ENCODE results near the gene SYNJ2BP.
"Not testable (repeated sequence)": the region's sequence is repeated elsewhere in the genome, so short reads cannot be mapped to it uniquely, and the experiment has no call there.

SYNJ2BP gene
- 13.9 to 59.1 (median 45.0) reads per million in 3 experiments for total RNA-seq

DNA sequence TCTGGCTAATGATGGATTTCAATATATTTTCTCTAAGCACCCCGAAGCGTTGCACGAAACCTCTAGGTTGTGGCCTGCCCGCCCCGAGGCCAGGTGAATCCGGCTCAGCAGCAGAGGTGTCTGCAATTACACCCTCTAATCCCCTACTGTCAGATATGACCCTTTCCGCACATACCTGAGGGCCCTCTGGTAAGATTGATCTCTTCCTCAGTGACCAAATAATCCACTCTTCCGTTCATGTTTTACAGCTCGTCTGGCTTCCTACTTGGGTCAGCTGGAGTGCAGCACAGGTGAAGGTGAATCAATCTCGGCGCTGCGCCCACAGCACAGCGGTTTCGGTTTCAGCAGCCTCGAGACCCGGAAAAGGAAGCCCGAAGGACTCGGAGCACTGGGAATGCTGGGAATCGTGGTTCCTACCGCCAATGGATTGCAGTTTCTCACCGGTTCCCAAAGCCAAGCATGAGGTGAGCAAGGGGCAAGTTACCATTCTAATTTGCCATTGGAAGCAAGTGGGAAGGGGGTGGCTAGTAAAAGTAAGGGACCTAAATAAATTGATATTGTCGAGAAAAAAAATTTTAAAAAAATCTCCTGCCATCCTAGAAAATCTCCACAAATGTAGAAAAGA, at the start of gene SYNJ2BP:
SYNJ2BP (minus strand) TSS at position 366 of the 625 bp plus-strand sequence; CDS start at position 239, 127 bp downstream.
- peak; percentile 38 for DNase-seq

DNA sequence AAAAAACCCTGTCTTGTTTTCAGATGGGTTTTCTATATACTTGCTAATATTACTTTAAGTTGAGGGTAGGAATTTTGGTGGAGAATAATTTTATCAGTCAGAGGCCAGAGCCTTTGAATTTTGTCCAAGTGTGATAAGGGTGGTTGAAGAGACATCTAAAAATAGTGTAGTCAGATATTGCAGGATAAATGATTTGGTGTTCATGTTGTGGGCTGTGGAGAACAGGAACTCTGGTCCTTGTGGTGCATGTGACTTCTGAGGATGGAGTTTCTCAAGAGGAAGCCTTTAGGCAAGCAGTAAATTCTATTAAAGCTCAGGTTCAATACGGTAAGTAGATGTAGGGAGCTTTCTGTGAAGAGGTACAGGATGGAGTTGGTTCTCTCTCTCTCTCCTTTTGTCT, 37.8 kb upstream of the SYNJ2BP start:
- DNase-seq: no peak

DNA sequence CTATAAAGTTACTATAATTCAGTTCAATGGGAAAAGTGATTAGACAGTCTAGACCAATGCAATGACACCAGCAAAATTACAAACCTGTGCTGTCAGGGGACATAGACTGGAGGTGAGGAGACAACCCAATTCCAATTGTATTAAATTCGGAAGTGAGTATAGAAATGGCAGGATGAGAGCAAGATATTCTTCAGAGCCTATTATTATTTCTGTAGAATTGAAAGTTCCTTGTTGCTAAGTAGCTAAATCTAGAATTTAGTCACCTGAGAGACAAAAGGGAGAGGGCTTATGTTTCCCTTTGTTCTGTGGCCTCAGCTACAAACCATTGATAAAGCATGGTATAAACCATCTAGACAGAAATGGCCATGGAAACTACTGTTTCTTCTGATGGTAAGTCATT, 35.0 kb upstream of the SYNJ2BP start, which contains the start of gene ADAM21:
ADAM21 (plus strand) TSS at position 301 of the 400 bp plus-strand sequence. CDS start 5,326 bp downstream, outside the sequence.
- no peak for DNase-seq

GRCh38 chr14:70448633-70449340, 31.9 kb upstream of the SYNJ2BP start:
- no peak for DNase-seq

DNA sequence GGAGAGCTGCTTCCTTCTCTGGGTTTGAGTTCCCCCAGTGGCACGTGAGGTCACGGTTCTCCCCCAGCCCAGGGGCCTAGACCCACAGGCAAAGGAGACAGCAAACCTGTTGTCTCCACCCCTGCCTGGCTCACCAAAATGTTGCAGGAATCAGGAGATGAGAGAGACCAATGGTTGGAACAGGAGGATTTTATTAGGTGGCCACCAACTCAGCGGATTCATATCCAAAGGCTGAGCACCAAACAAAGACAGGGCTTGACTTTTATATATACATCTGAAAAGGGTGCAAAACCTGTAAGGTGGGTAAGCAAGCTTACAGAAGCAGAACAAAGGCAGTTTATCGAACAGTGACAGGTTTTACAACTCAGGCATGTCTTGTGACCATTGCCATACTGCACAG, 25.9 kb upstream of the SYNJ2BP start:
- DNase-seq: no peak

DNA sequence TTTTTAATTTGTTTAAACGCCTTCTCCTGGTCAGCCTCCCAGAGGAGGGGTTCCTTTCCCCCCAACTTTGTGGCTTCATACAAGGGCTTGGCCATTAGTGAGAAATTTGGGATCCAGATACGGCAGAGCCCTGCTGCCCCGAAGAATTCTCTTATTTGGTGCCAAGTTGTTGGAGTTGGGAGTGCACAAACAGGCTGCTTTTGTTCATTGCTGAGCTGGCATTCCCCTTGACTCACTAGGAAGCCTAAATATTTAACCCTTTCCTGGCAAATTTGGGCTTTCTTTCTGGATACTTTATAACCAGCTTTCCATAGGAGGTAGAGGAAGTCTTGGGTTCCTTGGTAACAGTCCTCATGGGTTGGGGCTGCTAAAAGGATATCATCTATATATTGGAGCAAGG, 24.8 kb upstream of the SYNJ2BP start:
- DNase-seq: no peak

- no peak for DNase-seq
Measured at GRCh38 chr14:70436867-70437266, 20.0 kb upstream of the SYNJ2BP start.

DNA sequence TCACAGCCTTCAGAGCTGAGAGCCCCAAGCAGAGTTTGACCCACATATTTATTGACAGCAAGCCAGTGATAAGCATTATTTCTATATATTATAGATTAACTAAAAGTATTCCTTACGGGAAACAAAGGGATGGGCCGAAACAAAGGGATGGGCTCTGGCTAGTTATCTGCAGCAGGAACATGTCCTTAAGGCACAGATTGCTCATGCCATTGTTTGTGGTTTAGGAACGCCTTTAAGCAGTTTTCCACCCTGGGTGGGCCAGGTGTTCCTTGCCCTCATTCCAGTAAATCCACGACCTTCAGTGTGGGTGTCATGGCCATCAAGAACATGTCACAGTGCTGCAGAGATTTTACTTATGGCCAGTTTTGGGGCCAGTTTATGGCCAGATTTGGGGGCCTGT, 9.7 kb upstream of the SYNJ2BP start:
- not testable (repeated sequence) for DNase-seq

GRCh38 chr14:70425354-70425753, 8.5 kb upstream of the SYNJ2BP start:
- no peak for DNase-seq

- no peak for DNase-seq
Measured at GRCh38 chr14:70422538-70422937, 5.6 kb upstream of the SYNJ2BP start.

DNA sequence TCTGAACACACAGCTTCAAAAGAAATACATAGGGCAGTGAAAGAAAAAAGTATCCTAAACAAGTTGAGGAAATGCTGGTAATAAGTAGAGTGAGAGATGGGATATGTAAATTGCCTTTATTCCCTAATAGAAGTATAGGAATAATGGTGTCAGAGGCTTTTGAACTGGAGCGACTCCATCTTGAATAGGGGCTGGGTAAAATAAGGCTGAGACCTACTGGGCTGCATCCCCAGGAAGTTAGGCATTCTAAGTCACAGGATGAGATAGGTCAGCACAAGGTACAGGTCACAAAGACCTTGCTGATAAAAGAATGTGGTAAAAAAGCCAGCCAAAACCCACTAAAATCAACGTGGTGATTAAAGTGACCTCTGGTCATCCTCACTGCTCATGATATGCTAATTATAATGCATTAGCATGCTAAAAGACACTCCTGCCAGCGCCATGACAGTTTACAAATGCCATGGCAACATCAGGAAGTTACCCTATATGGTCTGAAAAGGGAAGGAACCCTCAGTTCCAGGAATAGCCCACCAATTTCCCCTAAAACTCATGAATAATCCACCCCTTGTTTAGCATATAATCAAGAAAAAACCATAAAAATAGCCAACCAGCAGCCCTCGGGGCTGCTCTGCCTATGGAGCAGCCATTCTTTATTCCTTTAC, 2.5 kb upstream of the SYNJ2BP start:
- not testable (repeated sequence) for DNase-seq

GRCh38 chr14:70416338-70416724, 559 bp downstream of the SYNJ2BP start:
- no peak for DNase-seq

- no peak for DNase-seq
Measured at GRCh38 chr14:70415788-70416187, 1.1 kb downstream of the SYNJ2BP start.

- DNase-seq: no peak
Measured at GRCh38 chr14:70407621-70408020, 9.3 kb downstream of the SYNJ2BP start.

GRCh38 chr14:70406216-70406615, 10.7 kb downstream of the SYNJ2BP start:
- DNase-seq: not testable (repeated sequence)

- not testable (repeated sequence) for DNase-seq
Measured at GRCh38 chr14:70403335-70403734, 13.6 kb downstream of the SYNJ2BP start.

DNA sequence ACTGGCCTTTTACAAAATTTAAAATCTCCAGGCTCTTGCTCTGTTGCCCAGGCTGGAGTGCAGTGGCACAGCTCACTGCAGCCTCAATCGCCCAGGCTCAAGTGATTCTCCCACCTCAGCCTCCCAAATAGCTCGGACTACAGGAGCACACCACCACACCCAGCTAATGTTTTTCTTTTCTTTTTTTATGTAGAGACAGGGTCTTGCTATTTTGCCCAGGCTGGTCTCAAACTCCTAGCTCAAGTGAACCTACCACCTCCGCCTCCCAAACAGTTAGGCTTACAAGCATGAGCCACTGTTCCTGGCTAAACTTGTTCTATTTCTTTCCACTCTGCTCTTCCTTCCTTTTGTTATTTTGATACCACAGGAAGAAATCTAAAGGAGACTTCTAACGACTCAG, 15.2 kb downstream of the SYNJ2BP start:
- DNase-seq: no peak

DNA sequence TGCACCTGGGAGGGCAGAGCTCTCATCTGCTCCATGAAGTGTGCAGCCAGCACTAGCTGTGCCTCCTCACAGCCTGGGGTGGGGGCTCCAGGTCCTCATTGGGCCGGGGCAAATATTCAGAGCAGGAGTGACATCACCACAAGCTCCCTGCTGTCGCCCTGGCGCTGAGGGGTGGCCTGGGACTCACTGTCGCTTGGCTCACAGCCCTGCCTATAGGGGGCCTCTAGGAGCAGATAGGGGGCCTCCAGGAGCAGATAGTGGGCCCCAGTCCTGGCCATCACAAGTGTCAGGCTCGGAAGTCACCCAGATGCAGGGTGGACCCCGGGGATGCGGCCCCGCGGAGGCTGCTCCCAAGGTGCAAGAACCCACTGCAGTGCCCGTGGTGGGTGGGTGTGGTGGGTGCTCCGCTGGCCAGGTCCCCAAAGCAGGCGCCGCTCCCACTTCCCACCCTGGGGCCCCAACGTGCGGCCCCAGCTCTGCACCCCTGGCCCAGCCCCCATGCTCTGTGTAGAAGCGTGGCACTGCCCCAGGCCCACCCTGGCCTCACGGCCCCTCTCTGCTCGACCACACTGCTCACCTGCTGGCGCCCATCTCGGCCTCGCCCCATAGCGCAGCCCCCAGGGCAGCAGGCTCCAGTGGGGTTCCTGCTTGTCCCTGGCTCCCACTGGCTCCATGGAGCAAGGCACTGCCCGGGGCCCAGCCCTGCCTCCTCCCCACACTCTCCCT, 18.0 kb downstream of the SYNJ2BP start:
- DNase-seq: no peak

DNA sequence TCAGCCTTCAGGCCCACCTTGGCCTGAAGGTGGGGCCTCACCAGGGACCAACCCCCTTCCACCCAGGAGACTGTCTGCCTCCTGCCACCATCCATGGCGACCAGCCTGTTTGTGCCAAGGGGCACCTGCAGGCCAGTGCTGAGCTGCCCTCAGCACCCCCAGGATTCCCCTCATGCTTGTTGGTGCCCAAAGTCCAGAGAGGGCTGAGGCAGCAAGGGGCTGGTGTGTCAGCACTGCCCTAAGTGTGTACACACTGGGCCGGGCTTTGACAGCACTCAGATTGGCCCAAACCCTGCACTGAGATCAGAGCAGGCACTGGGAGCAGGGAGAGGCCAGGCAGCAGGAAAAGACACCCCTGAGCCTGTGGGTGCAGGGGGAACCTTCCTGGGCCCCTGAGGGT, 18.6 kb downstream of the SYNJ2BP start:
- DNase-seq: no peak

GRCh38 chr14:70397746-70398145, 19.1 kb downstream of the SYNJ2BP start:
- DNase-seq: no peak

GRCh38 chr14:70394674-70395306, 22.1 kb downstream of the SYNJ2BP start:
- DNase-seq: no peak

- DNase-seq: no peak
Measured at GRCh38 chr14:70392676-70393075, 24.2 kb downstream of the SYNJ2BP start.

All from central memory CD4-positive, alpha-beta T cell (primary cell).